C4-2B (cell line): ENCODE measurements around the gene FLT4.

Experiments
- H3K27ac ChIP-seq: fragments of 450-650 bp; 2 replicates; pipeline ENCODE4 v1.5.1; 2017
- CTCF ChIP-seq: fragments of 450-650 bp; conservative IDR thresholded peaks from 2 replicates; pipeline ENCODE4 v1.5.1; 2017; ENCODE audit warnings: mild to moderate bottlenecking
- ZFX ChIP-seq: fragments of 450-650 bp; IDR thresholded peaks from 2 replicates; pipeline ENCODE4 v1.6.1; 2017

The FLT4 gene

GRCh38 chr5:180621311-180621710 lies 28.1 kb downstream of the FLT4 start:
- H3K27ac ChIP-seq: no peak overlapping the region
- no peak for TF ChIP-seq CTCF
- TF ChIP-seq ZFX: no peak

GRCh38 chr5:180620014-180620413 lies 29.4 kb downstream of the FLT4 start:
- no peak for TF ChIP-seq CTCF
- no peak for TF ChIP-seq ZFX
- no peak overlapping the region for H3K27ac ChIP-seq

- TF ChIP-seq CTCF: no peak
- TF ChIP-seq ZFX: no peak
- H3K27ac ChIP-seq: no peak overlapping the region
Observed at GRCh38 chr5:180619563-180619915, 29.9 kb downstream of the FLT4 start.

GRCh38 chr5:180618829-180619562 lies 30.4 kb downstream of the FLT4 start:
- peak; percentile 88 for TF ChIP-seq CTCF
- TF ChIP-seq ZFX: no peak
- peak overlapping the region; percentile 24; the same call in 1 of the 2 replicates for H3K27ac ChIP-seq

GRCh38 chr5:180618487-180618828 lies 30.9 kb downstream of the FLT4 start:
- peak overlapping the region; percentile 24; the same call in 1 of the 2 replicates for H3K27ac ChIP-seq
- TF ChIP-seq CTCF (no peak), ZFX (no peak)

- no peak for TF ChIP-seq ZFX
- no peak for TF ChIP-seq CTCF
- H3K27ac ChIP-seq: no peak overlapping the region
Observed at GRCh38 chr5:180613814-180614188, 35.6 kb downstream of the FLT4 start.

- H3K27ac ChIP-seq: no peak overlapping the region
- TF ChIP-seq CTCF (no peak), ZFX (no peak)
Observed at GRCh38 chr5:180613188-180613813, 36.1 kb downstream of the FLT4 start.
